Heart right ventricle (tissue), 16 donors: ENCODE data around the gene C4orf50. TPM values are rescaled to one million over a fixed set of nuclear protein-coding genes. Genes with fewer than 3 reads are reported as not detected.
"Not testable (repeated sequence)": the region's sequence is repeated elsewhere in the genome, so short reads cannot be mapped to it uniquely, and the experiment has no call there.

Source experiments
- ATAC-seq, 8 donors: fragments of 200-7000 bp; cut with Tn5 transposase; one replicate each; pipeline ENCODE4 v1.9.1; 2020; ENCODE audit warnings: mild to moderate bottlenecking in 8 of 8, moderate library complexity in 8 of 8, moderate number of reproducible peaks in 1 of 8
- DNase-seq, 2 donors: peaks; one replicate each; pipeline ENCODE4 v3.0.0-alpha.2; 2020
- H3K27ac ChIP-seq, 10 donors: fragments of 200-600 bp; sonication (generic) in 2 of 10; one replicate each; pipeline versions ENCODE4 v1.5.0 to v1.8.0; 2020 to 2022; ENCODE audit warnings: mild to moderate bottlenecking in 3 of 10
- H3K27me3 ChIP-seq, 7 donors: fragments of 200-600 bp; one replicate each; pipeline ENCODE4 v1.8.0; 2021 to 2022; ENCODE audit warnings: mild to moderate bottlenecking in 2 of 7
- H3K36me3 ChIP-seq, 9 donors: fragments of 200-600 bp; sonication (generic) in 1 of 9; one replicate each; pipeline versions ENCODE4 v1.5.0 to v1.8.0; 2020 to 2022; ENCODE audit warnings: mild to moderate bottlenecking in 2 of 9
- H3K4me1 ChIP-seq, 9 donors: fragments of 200-600 bp; sonication (generic) in 1 of 9; one replicate each; pipeline versions ENCODE4 v1.5.0 to v1.8.0; 2020 to 2022; ENCODE audit warnings: mild to moderate bottlenecking in 4 of 9
- H3K4me3 ChIP-seq, 10 donors: fragments of 200-600 bp; sonication (generic) in 2 of 10; one replicate each; pipeline versions ENCODE4 v1.5.0 to v1.8.0; 2020 to 2022; ENCODE audit warnings: mild to moderate bottlenecking in 7 of 10, moderate library complexity in 2 of 10
- H3K9me3 ChIP-seq, 11 donors: fragments of 200-600 bp in 10 of 11; sonication (generic) in 2 of 11; one replicate each; pipeline versions ENCODE4 v1.5.0 to v1.8.0; 2013 to 2022; ENCODE audit warnings: mild to moderate bottlenecking in 2 of 11, control low read depth in 1 of 11, moderate library complexity in 1 of 11
- WGBS, 2 donors: extraction: QIAGEN DNeasy Blood & Tissue Kit; methylation state at CpG; one replicate each; pipeline ENCODE4 v1.1.7; 2013; ENCODE audit warnings: inconsistent platforms in 1 of 2; 5-methylcytosine and 5-hydroxymethylcytosine counted together
- intact Hi-C, 10 donors: fragments of 100-400 bp; cut with DNase I; formaldehyde crosslinking; loops; one replicate each; pipeline versions ENCODE4 v1.11.1 to v1.14.2; 2022
- polyA plus RNA-seq, 2 donors: library from polyadenylated mRNA; stranded (reverse); fragments of 200-250 nt; gene quantifications; one replicate each; pipeline ENCODE4 v1.2.3, GENCODE V29; 2013
- total RNA-seq, 10 donors: library from RNA; stranded (reverse); fragmentation: NEBNext Ultra II Directional in 3 of 10; extraction: Animal tissue kit (Norgen Biotek cat#: 25700) in 3 of 10; gene quantifications; one replicate each; pipeline versions ENCODE4 v1.2.1 to v1.2.4, GENCODE V29; 2021 to 2023
- TF ChIP-seq, protein P1 (sequence below), 9 donors: fragments of 200-600 bp; sonication (generic) in 2 of 9; IDR thresholded peaks; one replicate each; pipeline versions ENCODE4 v1.5.0 to v1.8.0; 2021 to 2022; ENCODE audit warnings: antibody characterized with exemption in 9 of 9, mild to moderate bottlenecking in 5 of 9, moderate library complexity in 1 of 9
- donor health status: Arrhythmogenic right ventricular cardiomyopathy.
- donor health status: ischemic (EF 13 %, LVEDD 7.1; RV severe dilation, severe dysfunction).
- donor health status: healthy with polysubstance abuse.
- donor health status: DM: no; HTN: yes; CAD: no.
- donor health status: DM: no; HTN: no; CAD: no.
- donor health status: ischemic (EF 25% LVEDD 6.9; RV normal size, moderate dysfunction).
- donor health status: ischemic (EF 25% LVEDD 5.7; RV mildly dilated, moderate dysfunction).
- donor health status: healthy.
- donor health status: DM: yes; HTN: yes; CAD: no.
- donor health status: Ischemic cardiomyopathy.
- donor health status: ischemic (EF 35%, LVEDD 5.7; RV mildly dilated, moderate dysfunction).
- donor health status: nonischemic (EF 11% LVEDD 7.7; RV severe dilation, severe dysfunction).
- donor health status: DM: yes; HTN: yes; CAD: no.
- donor health status: PGD.
- donor health status: ischemic (EF 29% LVEDD 5.4; RV normal size, mild dysfunction).
- donor health status: nonischemic (EF 23%, LVEDD 6.1; RV moderate dilation, normal function).

Gene C4orf50
- total and polyA plus RNA-seq, 12 donors = 0.05 TPM; not detected in 11

GRCh38 chr4:5998333-5998936 lies 19.8 kb downstream of the C4orf50 start:
- Histone ChIP-seq H3K9me3 (no peaks in the 10 kb centered on the region), H3K36me3 (no peaks in the 10 kb centered on the region), H3K4me3 (no peak overlapping the region), H3K27ac (no peak overlapping the region), H3K27me3 (peaks cover 6 to 53% (median 37%) of the 10 kb centered on the region in 7 donors), H3K4me1 (no peaks in the 10 kb centered on the region)
- peak; percentile 30 to 36 for DNase-seq
- peak; percentile 49 to 77 (median 72) for ATAC-seq
- TF ChIP-seq, protein P1, sequence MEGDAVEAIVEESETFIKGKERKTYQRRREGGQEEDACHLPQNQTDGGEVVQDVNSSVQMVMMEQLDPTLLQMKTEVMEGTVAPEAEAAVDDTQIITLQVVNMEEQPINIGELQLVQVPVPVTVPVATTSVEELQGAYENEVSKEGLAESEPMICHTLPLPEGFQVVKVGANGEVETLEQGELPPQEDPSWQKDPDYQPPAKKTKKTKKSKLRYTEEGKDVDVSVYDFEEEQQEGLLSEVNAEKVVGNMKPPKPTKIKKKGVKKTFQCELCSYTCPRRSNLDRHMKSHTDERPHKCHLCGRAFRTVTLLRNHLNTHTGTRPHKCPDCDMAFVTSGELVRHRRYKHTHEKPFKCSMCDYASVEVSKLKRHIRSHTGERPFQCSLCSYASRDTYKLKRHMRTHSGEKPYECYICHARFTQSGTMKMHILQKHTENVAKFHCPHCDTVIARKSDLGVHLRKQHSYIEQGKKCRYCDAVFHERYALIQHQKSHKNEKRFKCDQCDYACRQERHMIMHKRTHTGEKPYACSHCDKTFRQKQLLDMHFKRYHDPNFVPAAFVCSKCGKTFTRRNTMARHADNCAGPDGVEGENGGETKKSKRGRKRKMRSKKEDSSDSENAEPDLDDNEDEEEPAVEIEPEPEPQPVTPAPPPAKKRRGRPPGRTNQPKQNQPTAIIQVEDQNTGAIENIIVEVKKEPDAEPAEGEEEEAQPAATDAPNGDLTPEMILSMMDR (IDR thresholded peaks at IDR 0.05) = peak; percentile 75 to 93 (median 90)
- 4 to 6% methylated on average over 9 of the region's 9 CpGs for WGBS, 2 donors
- intact Hi-C loops = loop anchor here in 8 of 10 donors (2.0 to 10.0 kb wide), 6 partner anchors 30 to 336 kb away; no protein-coding TSS in a partner anchor

- H3K9me3 ChIP-seq = no peaks in the 10 kb centered on the region
- H3K4me1 ChIP-seq = no peaks in the 10 kb centered on the region
- TF ChIP-seq, protein P1 (IDR thresholded peaks at IDR 0.05) = no peak
These were observed 21.6 kb downstream of the C4orf50 start for GRCh38 chr4:5996641-5997040.

GRCh38 chr4:5995901-5996623 lies 22.2 kb downstream of the C4orf50 start:
- Histone ChIP-seq H3K4me3 (no peak overlapping the region), H3K27ac (no peak overlapping the region), H3K9me3 (no peaks in the 10 kb centered on the region), H3K27me3 (peaks cover 6 to 77% (median 60%) of the 10 kb centered on the region in 7 donors), H3K4me1 (no peaks in the 10 kb centered on the region), H3K36me3 (no peaks in the 10 kb centered on the region)
- intact Hi-C loops = loop anchor here in 7 of 10 donors (5.0 to 10.0 kb wide), 4 partner anchors 91 to 339 kb away; no protein-coding TSS in a partner anchor
- TF ChIP-seq, protein P1 (IDR thresholded peaks at IDR 0.05) = no peak
- DNase-seq = no peak
- WGBS, 2 donors = 53 to 55% methylated on average over 19 of the region's 19 CpGs
- no peak for ATAC-seq

More at GRCh38 chr4:5996641-5997040, 21.6 kb downstream of the C4orf50 start:
- Histone ChIP-seq H3K4me3 (no peak overlapping the region), H3K27ac (no peak overlapping the region), H3K36me3 (no peaks in the 10 kb centered on the region), H3K27me3 (peaks cover 6 to 71% (median 55%) of the 10 kb centered on the region in 7 donors)
- intact Hi-C loops = loop anchor here in 7 of 10 donors (5.0 to 10.0 kb wide), 4 partner anchors 91 to 338 kb away; no protein-coding TSS in a partner anchor
- DNase-seq = no peak
- no peak for ATAC-seq
- WGBS, 2 donors = 36 to 56% methylated on average over 4 of the region's 4 CpGs

- TF ChIP-seq, protein P1 (IDR thresholded peaks at IDR 0.05) = no peak
- no peaks in the 10 kb centered on the region for H3K4me1 ChIP-seq
- no peak overlapping the region for H3K4me3 ChIP-seq
- DNase-seq (no peak), ATAC-seq (no peak)
- no peaks in the 10 kb centered on the region for H3K36me3 ChIP-seq
- H3K27me3 ChIP-seq = peaks cover 6 to 81% (median 62%) of the 10 kb centered on the region in 7 donors
- intact Hi-C loops = loop anchor here in 2 of 10 donors (10.0 kb wide), 1 partner anchor 341 kb away; no protein-coding TSS in a partner anchor
- H3K27ac ChIP-seq = no peak overlapping the region
- H3K9me3 ChIP-seq = no peaks in the 10 kb centered on the region
- 77 to 80% methylated on average over 23 of the region's 23 CpGs for WGBS, 2 donors
These were observed 24.1 kb downstream of the C4orf50 start for GRCh38 chr4:5993876-5994811.

DNA sequence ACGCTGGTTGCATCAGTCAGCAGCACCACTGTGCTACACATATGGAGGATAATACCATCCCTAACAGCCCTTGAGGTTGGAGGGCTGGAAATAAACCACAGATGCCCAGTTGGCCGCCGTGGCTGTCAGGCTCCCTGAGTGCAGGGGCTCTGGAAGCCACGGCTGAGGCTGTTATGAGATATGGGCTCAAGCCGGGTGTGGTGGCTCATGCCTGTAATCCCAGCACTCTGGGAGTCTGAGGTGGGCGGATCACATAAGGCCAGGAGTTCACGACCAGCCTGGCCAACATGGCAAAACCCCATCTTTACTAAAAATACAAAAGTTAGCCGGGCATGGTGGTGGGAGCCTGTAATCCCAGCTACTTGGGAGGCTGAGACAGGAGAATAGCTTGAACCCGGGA lies 24.9 kb downstream of the C4orf50 start:
- H3K9me3 ChIP-seq, ATAC-seq, H3K27ac ChIP-seq, H3K4me3 ChIP-seq, H3K4me1 ChIP-seq, DNase-seq, H3K36me3 ChIP-seq: not testable (repeated sequence)
- H3K27me3 ChIP-seq = peaks cover 0 to 74% (median 54%) of the 10 kb centered on the region in 7 donors
- intact Hi-C loops = loop anchor here in 2 of 10 donors (10.0 kb wide), 1 partner anchor 341 kb away; no protein-coding TSS in a partner anchor
- 74 to 78% methylated on average over 9 of the region's 9 CpGs for whole genome bisulfite sequencing, 2 donors
